ENCODE data around the gene ATXN7L1.

Gene ATXN7L1

DNA sequence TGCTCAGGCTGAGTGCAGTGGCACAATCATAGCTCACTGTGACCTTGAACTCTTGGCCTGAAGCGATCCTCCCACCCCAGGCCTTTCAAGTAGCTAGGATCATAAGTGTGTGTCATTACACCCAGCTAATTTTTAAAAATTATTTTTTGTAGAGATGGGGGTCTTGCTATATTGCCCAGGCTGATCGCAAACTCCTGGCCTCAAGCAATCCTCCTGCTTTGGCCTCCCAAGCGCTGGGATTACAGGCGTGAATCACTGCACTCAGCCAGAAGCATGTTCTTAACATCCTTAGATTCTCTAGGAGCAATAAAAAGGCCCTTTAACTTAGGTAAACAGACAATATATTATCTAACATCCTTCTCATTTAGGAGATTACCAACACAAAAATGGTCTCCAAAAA lies 256.8 kb downstream of the ATXN7L1 start:
- Histone ChIP-seq H3K9me3 (ENCODE audit: control insufficient read depth, low read length) (no peaks in the 10 kb centered on the region), H3K27me3 (ENCODE audit: control insufficient read depth, insufficient read depth, low read length) (no peaks in the 10 kb centered on the region), H3K4me3 (ENCODE audit: low read depth, low read length) (no peak overlapping the region), H3K36me3 (ENCODE audit: control insufficient read depth, insufficient read depth, low read length) (no peaks in the 10 kb centered on the region), H2AFZ (no peak overlapping the region), H3K9ac (no peak overlapping the region), H3K4me2 (ENCODE audit: low read length) (no peak overlapping the region), H3K79me2 (no peaks in the 10 kb centered on the region), H3K4me1 (no peaks in the 10 kb centered on the region), H3K27ac (no peak overlapping the region)
- TF ChIP-seq, protein P1, sequence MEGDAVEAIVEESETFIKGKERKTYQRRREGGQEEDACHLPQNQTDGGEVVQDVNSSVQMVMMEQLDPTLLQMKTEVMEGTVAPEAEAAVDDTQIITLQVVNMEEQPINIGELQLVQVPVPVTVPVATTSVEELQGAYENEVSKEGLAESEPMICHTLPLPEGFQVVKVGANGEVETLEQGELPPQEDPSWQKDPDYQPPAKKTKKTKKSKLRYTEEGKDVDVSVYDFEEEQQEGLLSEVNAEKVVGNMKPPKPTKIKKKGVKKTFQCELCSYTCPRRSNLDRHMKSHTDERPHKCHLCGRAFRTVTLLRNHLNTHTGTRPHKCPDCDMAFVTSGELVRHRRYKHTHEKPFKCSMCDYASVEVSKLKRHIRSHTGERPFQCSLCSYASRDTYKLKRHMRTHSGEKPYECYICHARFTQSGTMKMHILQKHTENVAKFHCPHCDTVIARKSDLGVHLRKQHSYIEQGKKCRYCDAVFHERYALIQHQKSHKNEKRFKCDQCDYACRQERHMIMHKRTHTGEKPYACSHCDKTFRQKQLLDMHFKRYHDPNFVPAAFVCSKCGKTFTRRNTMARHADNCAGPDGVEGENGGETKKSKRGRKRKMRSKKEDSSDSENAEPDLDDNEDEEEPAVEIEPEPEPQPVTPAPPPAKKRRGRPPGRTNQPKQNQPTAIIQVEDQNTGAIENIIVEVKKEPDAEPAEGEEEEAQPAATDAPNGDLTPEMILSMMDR (IDR thresholded peaks at IDR 0.05): no peak

DNA sequence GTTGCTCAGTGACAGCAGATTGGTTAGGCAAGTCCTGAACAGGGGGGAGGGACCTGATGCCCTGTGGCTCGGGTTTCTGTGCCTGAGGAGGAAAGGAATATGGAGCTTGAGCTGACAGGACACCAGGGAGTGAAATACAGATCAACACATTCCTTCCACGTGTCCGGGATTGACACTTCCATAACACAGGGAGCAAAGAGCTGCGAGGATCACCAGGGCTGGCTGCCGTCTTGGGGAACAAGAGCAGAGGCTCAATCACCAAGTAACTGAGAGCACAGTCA lies 258.4 kb downstream of the ATXN7L1 start:
- TF ChIP-seq, protein P1 (IDR thresholded peaks at IDR 0.05): no peak
- no peak overlapping the region for H3K9ac ChIP-seq
- H3K4me3 ChIP-seq (ENCODE audit: low read depth, low read length): no peak overlapping the region
- H3K79me2 ChIP-seq: no peaks in the 10 kb centered on the region
- H3K4me2 ChIP-seq (ENCODE audit: low read length): no peak overlapping the region
- no peaks in the 10 kb centered on the region for H3K9me3 ChIP-seq (ENCODE audit: control insufficient read depth, low read length)
- no peak overlapping the region for H2AFZ ChIP-seq
- H3K27me3 ChIP-seq (ENCODE audit: control insufficient read depth, insufficient read depth, low read length): no peaks in the 10 kb centered on the region
- no peaks in the 10 kb centered on the region for H3K36me3 ChIP-seq (ENCODE audit: control insufficient read depth, insufficient read depth, low read length)
- H3K27ac ChIP-seq: no peak overlapping the region
- H3K4me1 ChIP-seq: no peaks in the 10 kb centered on the region

DNA sequence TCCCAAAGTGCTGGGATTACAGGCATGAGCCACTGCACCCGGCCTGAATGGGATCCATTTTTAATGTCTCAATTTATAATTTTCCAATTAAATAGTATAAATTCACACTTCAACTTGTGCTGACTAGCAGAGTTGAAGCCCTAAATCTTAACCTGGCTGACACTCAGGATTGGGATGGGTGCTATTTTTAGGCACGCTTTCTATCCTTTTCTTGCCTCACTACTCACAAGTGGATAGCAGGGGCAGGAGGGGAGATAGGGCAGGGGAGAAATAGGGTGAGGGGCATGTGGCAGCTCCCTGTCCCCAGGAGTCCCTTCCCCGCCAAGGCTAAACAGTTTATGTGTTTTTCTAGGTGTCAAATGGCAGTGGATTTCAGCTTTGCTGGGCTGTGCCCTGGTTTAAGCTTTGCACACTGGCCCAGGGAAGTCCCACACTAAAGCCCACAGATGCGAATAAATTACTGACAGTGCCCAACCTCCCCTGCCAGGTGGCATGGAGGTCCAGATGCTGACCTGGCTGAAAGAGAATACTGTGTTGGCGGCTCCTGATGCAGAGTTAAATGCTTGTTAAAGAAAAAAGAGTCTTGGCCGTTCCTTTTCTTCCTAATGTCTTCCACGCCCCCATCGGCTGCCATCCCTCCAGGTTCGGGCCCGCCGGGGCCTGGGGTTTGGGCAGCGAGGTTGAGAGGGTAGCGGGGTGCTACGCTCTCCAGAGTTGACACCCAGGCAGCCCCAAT lies 259.0 kb downstream of the ATXN7L1 start:
- TF ChIP-seq, protein P1 (IDR thresholded peaks at IDR 0.05): no peak
- H3K4me2 ChIP-seq (ENCODE audit: low read length): no peak overlapping the region
- H3K4me1 ChIP-seq: no peaks in the 10 kb centered on the region
- no peaks in the 10 kb centered on the region for H3K9me3 ChIP-seq (ENCODE audit: control insufficient read depth, low read length)
- H2AFZ ChIP-seq: no peak overlapping the region
- no peak overlapping the region for H3K27ac ChIP-seq
- no peaks in the 10 kb centered on the region for H3K27me3 ChIP-seq (ENCODE audit: control insufficient read depth, insufficient read depth, low read length)
- no peaks in the 10 kb centered on the region for H3K36me3 ChIP-seq (ENCODE audit: control insufficient read depth, insufficient read depth, low read length)
- H3K79me2 ChIP-seq: no peaks in the 10 kb centered on the region
- H3K4me3 ChIP-seq (ENCODE audit: low read depth, low read length): no peak overlapping the region
- H3K9ac ChIP-seq: no peak overlapping the region

DNA sequence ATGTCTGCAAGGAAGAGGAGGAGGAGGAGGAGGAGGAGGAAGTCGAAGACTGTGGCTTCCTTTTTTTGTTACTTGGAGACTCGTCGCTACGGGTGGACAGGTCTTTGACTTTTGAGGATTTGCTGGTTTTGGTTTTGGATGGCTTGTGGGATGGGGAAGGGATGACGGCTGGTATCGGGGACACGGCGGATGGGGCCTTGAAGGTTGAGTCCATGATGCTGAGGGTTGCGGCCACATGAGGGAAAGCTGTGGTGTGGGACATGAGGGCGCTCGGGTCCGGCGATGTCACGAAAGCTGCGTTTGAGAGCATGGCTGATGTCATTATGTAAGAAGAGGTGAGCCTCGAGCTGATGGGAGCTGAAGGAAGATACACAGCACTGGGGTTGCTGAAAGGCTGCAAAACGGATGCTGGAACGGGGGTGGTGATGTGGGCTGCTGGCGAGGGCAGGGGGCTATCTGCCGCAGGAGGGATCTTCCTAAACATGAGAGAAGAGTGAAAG lies 262.0 kb downstream of the ATXN7L1 start:
- Histone ChIP-seq H3K79me2 (no peaks in the 10 kb centered on the region), H3K4me3 (ENCODE audit: low read depth, low read length) (no peak overlapping the region), H3K27me3 (ENCODE audit: control insufficient read depth, insufficient read depth, low read length) (no peaks in the 10 kb centered on the region), H3K9ac (no peak overlapping the region), H3K4me2 (ENCODE audit: low read length) (no peak overlapping the region), H3K9me3 (ENCODE audit: control insufficient read depth, low read length) (no peaks in the 10 kb centered on the region), H3K36me3 (ENCODE audit: control insufficient read depth, insufficient read depth, low read length) (no peaks in the 10 kb centered on the region), H3K4me1 (no peaks in the 10 kb centered on the region), H2AFZ (no peak overlapping the region), H3K27ac (no peak overlapping the region)
- TF ChIP-seq, protein P1 (IDR thresholded peaks at IDR 0.05): no peak
